ENCODE measurements around the gene C19orf81. TPM values are rescaled to one million over a fixed set of nuclear protein-coding genes. Genes with fewer than 3 reads are reported as not detected.

C19orf81 gene
- polyA plus RNA-seq, 1 donor from 2014 or later: 28.3 TPM

Other genes with a start within 250 kb of the C19orf81 start
- gene SPIB, start 230.5 kb upstream of the C19orf81 start, polyA plus RNA-seq: not detected in 2 replicates
- gene MYBPC2, start 216.6 kb upstream of the C19orf81 start, polyA plus RNA-seq: not detected in 2 replicates
- gene EMC10, start 172.9 kb upstream of the C19orf81 start, polyA plus RNA-seq: 233 and 270 TPM in 2 replicates
- 3.3 and 6.5 TPM in 2 replicates for gene GARIN5A, start 172.6 kb upstream of the C19orf81 start, polyA plus RNA-seq
- gene JOSD2, start 138.3 kb upstream of the C19orf81 start, polyA plus RNA-seq: 6.6 and 10.7 TPM in 2 replicates
- gene ASPDH, start 135.5 kb upstream of the C19orf81 start, polyA plus RNA-seq: 0.98 TPM in 1 of 2 replicates, not detected in the other
- 83.1 and 98.9 TPM in 2 replicates for gene LRRC4B, start 81.0 kb upstream of the C19orf81 start, polyA plus RNA-seq
- gene SYT3, start 9.6 kb upstream of the C19orf81 start, polyA plus RNA-seq: 14.8 and 18.6 TPM in 2 replicates
- gene SHANK1, start 70.4 kb downstream of the C19orf81 start, polyA plus RNA-seq: 3.2 and 7.9 TPM in 2 replicates
- 18.4 and 19.5 TPM in 2 replicates for gene CLEC11A, start 73.9 kb downstream of the C19orf81 start, polyA plus RNA-seq
- gene GPR32, start 121.0 kb downstream of the C19orf81 start, polyA plus RNA-seq: not detected in 2 replicates
- gene ACP4, start 141.0 kb downstream of the C19orf81 start, polyA plus RNA-seq: not detected in 2 replicates
- not detected in 2 replicates for gene KLK1, start 174.3 kb downstream of the C19orf81 start, polyA plus RNA-seq
- gene KLK15, start 184.1 kb downstream of the C19orf81 start, polyA plus RNA-seq: not detected in 2 replicates
- gene KLK3, start 205.5 kb downstream of the C19orf81 start, polyA plus RNA-seq: not detected in 2 replicates
- gene KLK2, start 224.0 kb downstream of the C19orf81 start, polyA plus RNA-seq: not detected in 2 replicates